Lower leg skin (tissue), 3 donors: ENCODE measurements around the gene OTULINL.

Source experiments
- CTCF ChIP-seq, 3 donors: fragments of 450-650 bp; IDR thresholded peaks; one replicate each; pipeline ENCODE4 v1.5.1; 2016; ENCODE audit warnings: antibody characterized with exemption in 3 of 3, mild to moderate bottlenecking in 3 of 3, moderate library complexity in 2 of 3
- POLR2A ChIP-seq, 2 donors: fragments of 450-650 bp; IDR thresholded peaks; one replicate each; pipeline ENCODE4 v1.6.1; 2016 to 2017; ENCODE audit warnings: antibody characterized with exemption in 2 of 2, mild to moderate bottlenecking in 1 of 2, moderate library complexity in 1 of 2

- TF ChIP-seq POLR2A (IDR thresholded peaks at IDR 0.05): no peak
- TF ChIP-seq CTCF (IDR thresholded peaks at IDR 0.05): no peak
These were observed 12.9 kb downstream of the OTULINL start for GRCh38 chr5:14594378-14595074.
